ENCODE data around the gene GTF2H4. TPM values are rescaled to one million over a fixed set of nuclear protein-coding genes. Genes with fewer than 3 reads are reported as not detected.

Gene GTF2H4
- total RNA-seq, 1 experiment from 2014 or later, result 43.6 TPM

GRCh38 chr6:30885999-30886896, 21.8 kb upstream of the GTF2H4 start:
- H3K36me3 Mint-ChIP-seq (ENCODE audit: insufficient read depth, unreplicated experiment), result peaks cover 6% of the 10 kb centered on the region
- TSS peak; percentile 15 for BruUV-seq (replicated peaks)
- ChIA-PET CTCF (interaction anchor here (0.7 to 2.6 kb wide), 6 partner anchors 28 to 201 kb away, joined by 3 to 16 read pairs (median 8); partner anchors contain the start of gene VARS2), POLR2A (interaction anchor here (2.0 kb wide), 1 partner anchor 169 kb away, joined by 6 read pairs; the partner anchor contains the start of gene MDC1)
- H3K9me3 Mint-ChIP-seq (ENCODE audit: unreplicated experiment), result no peaks in the 10 kb centered on the region
- H3K27ac Mint-ChIP-seq (ENCODE audit: unreplicated experiment), result peak overlapping the region; percentile 82
- H3K4me3 ChIP-seq (ENCODE audit: low read depth, low read length), result peak overlapping the region; percentile 46
- peaks cover 4% of the 10 kb centered on the region for H3K36me3 ChIP-seq (ENCODE audit: control insufficient read depth, insufficient read depth, low read length)
- H3K4me3 Mint-ChIP-seq (ENCODE audit: unreplicated experiment), result peak overlapping the region; percentile 83
- H3K4me1 Mint-ChIP-seq (ENCODE audit: low read depth, unreplicated experiment), result peaks cover 42% of the 10 kb centered on the region
- no peak for TF ChIP-seq CTCF (IDR thresholded peaks at IDR 0.05; ENCODE audit: insufficient read depth in 1 of 2, low read depth in 1 of 2, low read length in 1 of 2, severe bottlenecking in 1 of 2, unreplicated experiment in 1 of 2)
- H3K4me1 ChIP-seq, result peaks cover 39% of the 10 kb centered on the region
- H3K27me3 Mint-ChIP-seq (ENCODE audit: insufficient read depth, unreplicated experiment), result no peaks in the 10 kb centered on the region
- intact Hi-C loops (cut with micrococcal nuclease; ENCODE audit: unreplicated experiment), result no loop called here
- peak; percentile 50 to 80 for DNase-seq
- H3K9me3 ChIP-seq, result no peaks in the 10 kb centered on the region
- no peaks in the 10 kb centered on the region for H3K27me3 ChIP-seq (replicated peaks; ENCODE audit: control insufficient read depth, insufficient read depth, low read length)

- Mint-ChIP-seq H3K36me3 (ENCODE audit: insufficient read depth, unreplicated experiment) (peaks cover 10% of the 10 kb centered on the region), H3K4me3 (ENCODE audit: unreplicated experiment) (no peak overlapping the region), H3K4me1 (ENCODE audit: low read depth, unreplicated experiment) (peaks cover 35% of the 10 kb centered on the region), H3K9me3 (ENCODE audit: unreplicated experiment) (no peaks in the 10 kb centered on the region), H3K27me3 (ENCODE audit: insufficient read depth, unreplicated experiment) (no peaks in the 10 kb centered on the region), H3K27ac (ENCODE audit: unreplicated experiment) (peak overlapping the region; percentile 82)
- intact Hi-C loops (cut with micrococcal nuclease; ENCODE audit: unreplicated experiment), result no loop called here
- Histone ChIP-seq H3K27me3 (replicated peaks; ENCODE audit: control insufficient read depth, insufficient read depth, low read length) (no peaks in the 10 kb centered on the region), H3K4me3 (ENCODE audit: low read depth, low read length) (no peak overlapping the region), H3K36me3 (ENCODE audit: control insufficient read depth, insufficient read depth, low read length) (peaks cover 4% of the 10 kb centered on the region), H3K4me1 (peaks cover 35% of the 10 kb centered on the region), H3K9me3 (no peaks in the 10 kb centered on the region)
- no peak for DNase-seq
- TF ChIP-seq CTCF (IDR thresholded peaks at IDR 0.05; ENCODE audit: insufficient read depth in 1 of 2, low read depth in 1 of 2, low read length in 1 of 2, severe bottlenecking in 1 of 2, unreplicated experiment in 1 of 2), result no peak
- BruUV-seq (replicated peaks), result no TSS peak
- ChIA-PET POLR2A (no interaction called here), CTCF (interaction anchor here (0.7 kb wide), 1 partner anchor 201 kb away, joined by 7 read pairs; no protein-coding TSS in a partner anchor)
Observed at GRCh38 chr6:30886897-30887255, 21.1 kb upstream of the GTF2H4 start.

- Histone ChIP-seq H3K36me3 (ENCODE audit: control insufficient read depth, insufficient read depth, low read length) (peaks cover 6% of the 10 kb centered on the region), H3K27me3 (replicated peaks; ENCODE audit: control insufficient read depth, insufficient read depth, low read length) (no peaks in the 10 kb centered on the region), H3K4me1 (peaks cover 25% of the 10 kb centered on the region), H3K4me3 (ENCODE audit: low read depth, low read length) (no peak overlapping the region), H3K9me3 (no peaks in the 10 kb centered on the region)
- H3K4me3 Mint-ChIP-seq (ENCODE audit: unreplicated experiment), result no peak overlapping the region
- intact Hi-C loops (cut with micrococcal nuclease; ENCODE audit: unreplicated experiment), result no loop called here
- peaks cover 25% of the 10 kb centered on the region for H3K4me1 Mint-ChIP-seq (ENCODE audit: low read depth, unreplicated experiment)
- no TSS peak for BruUV-seq (replicated peaks)
- TF ChIP-seq CTCF (IDR thresholded peaks at IDR 0.05; ENCODE audit: insufficient read depth in 1 of 2, low read depth in 1 of 2, low read length in 1 of 2, severe bottlenecking in 1 of 2, unreplicated experiment in 1 of 2), result no peak
- CTCF ChIA-PET, result no interaction called here
- POLR2A ChIA-PET, result no interaction called here
- DNase-seq, result no peak
- H3K36me3 Mint-ChIP-seq (ENCODE audit: insufficient read depth, unreplicated experiment), result peaks cover 15% of the 10 kb centered on the region
- H3K27ac Mint-ChIP-seq (ENCODE audit: unreplicated experiment), result no peak overlapping the region
- no peaks in the 10 kb centered on the region for H3K27me3 Mint-ChIP-seq (ENCODE audit: insufficient read depth, unreplicated experiment)
- H3K9me3 Mint-ChIP-seq (ENCODE audit: unreplicated experiment), result no peaks in the 10 kb centered on the region
Observed at GRCh38 chr6:30887901-30888815, 19.8 kb upstream of the GTF2H4 start.

Measured in Caco-2 (cell line).